A549 (cell line): Measurements from ENCODE around the gene BCAS1. TPM values are rescaled to one million over a fixed set of nuclear protein-coding genes. Genes with fewer than 3 reads are reported as not detected.

Experiments used
- ATAC-seq, 2 experiments: fragments of 200-7000 bp in 1 of 2; fragments of >200 bp in 1 of 2; cut with Nextera tagmentation in 1 of 2; cut with Tn5 transposase in 1 of 2; 3 replicates each; pipeline versions ENCODE4 v1.8.0 to v1.9.1; 2018 to 2020; ENCODE audit warnings: mild to moderate bottlenecking in 1 of 2, moderate library complexity in 1 of 2
- CTCF ChIA-PET: fragments of 300-600 bp; sonication (Branson Sonifier 250); formaldehyde crosslinking; extraction: SDS; loops from one replicate; lab custom pipeline; 2021; ENCODE audit warnings: antibody characterized with exemption, inconsistent platforms; lab: Yijun Ruan, JAX
- POLR2A ChIA-PET: fragments of 350-600 bp; formaldehyde crosslinking; extraction: SDS; loops from one replicate; lab custom pipeline; 2021; ENCODE audit warnings: antibody characterized with exemption, inconsistent platforms; lab: Yijun Ruan, JAX
- DNase-seq, 2 experiments: peaks; one replicate each; pipeline versions ENCODE4 v3.0.0 to v3.0.0-alpha.2; 2011 to 2016; ENCODE audit warnings: low read depth in 1 of 2, low spot score in 1 of 2
- FAIRE-seq: peaks from 2 replicates; lab custom pipeline; 2011; peaks lifted over from hg19 to GRCh38; lab: Jason Lieb, UNC
- H3K27ac ChIP-seq, 2 experiments: fragments of >200 bp; sonication (Bioruptor Twin); formaldehyde crosslinking; 3 replicates each; pipeline ENCODE4 v1.5.1; 2016 to 2017
- H3K4me1 ChIP-seq: fragments of >200 bp; sonication (Bioruptor Twin); formaldehyde crosslinking; 3 replicates; pipeline ENCODE4 v1.6.1; 2016
- H3K4me2 ChIP-seq: fragments of >200 bp; sonication (Bioruptor Twin); formaldehyde crosslinking; 3 replicates; pipeline ENCODE4 v1.6.1; 2016
- H3K4me3 ChIP-seq: fragments of >200 bp; sonication (Bioruptor Twin); formaldehyde crosslinking; 3 replicates; pipeline ENCODE4 v1.5.1; 2016
- H3K9me3 ChIP-seq: fragments of >200 bp; sonication (Bioruptor Twin); formaldehyde crosslinking; 3 replicates; pipeline ENCODE4 v1.6.1; 2016
- BHLHE40 ChIP-seq: IDR thresholded peaks from 2 replicates; pipeline ENCODE4 v1.6.1; 2012; ENCODE audit warnings: low read depth, low read length, inconsistent platforms
- CBX8 ChIP-seq: fragments of 200-600 bp; sonication (generic); IDR thresholded peaks from 2 replicates; pipeline ENCODE4 v1.6.1; 2016
- CHD2 ChIP-seq: fragments of 150-350 bp; IDR thresholded peaks from 2 replicates; pipeline ENCODE4 v1.6.1; 2014; ENCODE audit warnings: low read length; ENCODE audit not compliant: partially characterized antibody
- CHD4 ChIP-seq: fragments of 200-600 bp; sonication (generic); IDR thresholded peaks from 2 replicates; pipeline ENCODE4 v1.6.1; 2016; ENCODE audit warnings: antibody characterized with exemption, mild to moderate bottlenecking, borderline replicate concordance
- EHF ChIP-seq: fragments of 250-450 bp; sonication (Bioruptor Pico); IDR thresholded peaks from 2 replicates; pipeline ENCODE4 v1.5.0; 2020; ENCODE audit warnings: mild to moderate bottlenecking
- FOXS1 ChIP-seq: fragments of 250-450 bp; sonication (Bioruptor Pico); IDR thresholded peaks from 2 replicates; pipeline ENCODE4 v1.5.0; 2020; ENCODE audit warnings: mild to moderate bottlenecking, moderate library complexity
- GATA3 ChIP-seq: IDR thresholded peaks from 2 replicates; pipeline ENCODE4 v1.6.1; 2012; ENCODE audit warnings: borderline replicate concordance
- HEYL ChIP-seq: fragments of 250-450 bp; sonication (Bioruptor Pico); IDR thresholded peaks from 2 replicates; pipeline ENCODE4 v1.8.0; 2021; ENCODE audit warnings: mild to moderate bottlenecking, moderate library complexity
- HOXB13 ChIP-seq: fragments of 250-450 bp; sonication (Bioruptor Pico); IDR thresholded peaks from 2 replicates; pipeline ENCODE4 v1.5.0; 2020; ENCODE audit warnings: low read depth, mild to moderate bottlenecking, moderate library complexity
- HOXB5 ChIP-seq: fragments of 250-450 bp; sonication (Bioruptor Pico); IDR thresholded peaks from 2 replicates; pipeline ENCODE4 v1.5.0; 2020; ENCODE audit warnings: mild to moderate bottlenecking, moderate library complexity
- MAZ ChIP-seq: fragments of 150-350 bp; IDR thresholded peaks from 2 replicates; pipeline ENCODE4 v1.6.1; 2014; ENCODE audit warnings: antibody characterized with exemption, low read depth, low read length, borderline replicate concordance
- MYC ChIP-seq: IDR thresholded peaks from 2 replicates; pipeline ENCODE4 v1.6.1; 2012; ENCODE audit warnings: mild to moderate bottlenecking, inconsistent platforms, low read length, improper control_type of control experiment, borderline replicate concordance
- NR3C1 ChIP-seq: fragments of >200 bp; sonication (Bioruptor Twin); formaldehyde crosslinking; IDR thresholded peaks from 3 replicates; pipeline ENCODE4 v1.6.1; 2017
- PHF8 ChIP-seq: fragments of 200-600 bp; sonication (generic); IDR thresholded peaks from 2 replicates; pipeline ENCODE4 v1.6.1; 2016; ENCODE audit warnings: low read depth, mild to moderate bottlenecking, antibody characterized with exemption, moderate library complexity, borderline replicate concordance
- POLR2AphosphoS2 ChIP-seq: conservative IDR thresholded peaks from 2 replicates; pipeline ENCODE4 v1.6.1; 2012; ENCODE audit warnings: low read length, improper control_type of control experiment, inconsistent platforms
- TFCP2L1 ChIP-seq: fragments of 250-450 bp; sonication (Bioruptor Pico); IDR thresholded peaks from 2 replicates; pipeline ENCODE4 v1.5.0; 2021; ENCODE audit warnings: mild to moderate bottlenecking
- WGBS: methylation state at CpG from one replicate; pipeline ENCODE4 v1.1.6; 2017; ENCODE audit errors: missing lambda C conversion rate; 5-methylcytosine and 5-hydroxymethylcytosine counted together
- polyA plus RNA-seq, 4 experiments: library from polyadenylated mRNA; depleted of rRNA in 3 of 4; stranded (reverse); fragments of >200 nt; fragmentation: RNase III in 1 of 4; extraction: RNeasy Plus Mini Kit Qiagen cat#74134 plus additional on column Dnase treatment in 1 of 4; gene quantifications; 2 replicates in 3 of 4; 3 replicates in 1 of 4; pipeline ENCODE4 v1.2.3, GENCODE V29; 2011 to 2017
- TF ChIP-seq, protein P1 (sequence below): fragments of 450-650 bp; IDR thresholded peaks from 2 replicates; pipeline ENCODE4 v1.6.1; 2014; ENCODE audit warnings: antibody characterized with exemption
- TF ChIP-seq, protein P2 (sequence below): fragments of 150-350 bp; IDR thresholded peaks from 2 replicates; pipeline ENCODE4 v1.6.1; 2014; ENCODE audit warnings: low read depth, mild to moderate bottlenecking, low read length
- TF ChIP-seq, protein P3 (sequence below): fragments of >200 bp; sonication (Bioruptor Twin); formaldehyde crosslinking; IDR thresholded peaks from 3 replicates; pipeline ENCODE4 v1.5.1; 2016
- TF ChIP-seq, protein P4 (sequence below): fragments of >200 bp; sonication (Bioruptor Twin); formaldehyde crosslinking; IDR thresholded peaks from 2 replicates; pipeline ENCODE4 v1.6.1; 2016
- TF ChIP-seq, protein P5 (sequence below): IDR thresholded peaks from 2 replicates; pipeline ENCODE4 v1.6.1; 2012
- TF ChIP-seq, protein P6 (sequence below): fragments of >200 bp; sonication (Bioruptor Twin); formaldehyde crosslinking; IDR thresholded peaks from 3 replicates; pipeline ENCODE4 v1.6.1; 2016
- TF ChIP-seq, protein P7 (sequence below): fragments of 250-450 bp; sonication (Bioruptor Pico); IDR thresholded peaks from 2 replicates; pipeline ENCODE4 v1.5.0; 2020; ENCODE audit warnings: low read depth, mild to moderate bottlenecking, moderate library complexity
- TF ChIP-seq, protein P8 (sequence below): IDR thresholded peaks from 2 replicates; pipeline ENCODE4 v1.6.1; 2012; ENCODE audit warnings: low read depth, borderline replicate concordance

The BCAS1 gene
- polyA plus RNA-seq, 2 of the 4 experiments (the other 2 are of a cell fraction), result 1.4 to 3.9 TPM

DNA sequence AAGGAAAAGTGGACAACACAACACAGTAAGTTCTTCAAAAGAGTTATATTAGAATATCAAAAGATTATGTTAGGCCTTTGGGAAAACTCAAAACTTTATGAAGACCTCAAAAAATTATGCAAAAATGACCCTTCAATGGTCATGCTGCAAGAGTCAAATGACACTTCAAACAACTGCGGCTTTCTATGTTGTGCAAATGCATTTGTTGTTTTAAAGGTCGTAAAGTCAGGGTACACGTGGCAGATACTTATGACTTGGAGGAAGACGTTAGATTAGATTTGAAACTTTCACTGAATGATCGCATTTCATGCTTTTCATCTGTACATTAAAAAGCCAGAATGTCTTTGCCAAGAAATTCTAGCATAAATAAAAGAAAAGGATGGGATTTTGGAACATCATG, 31.4 kb downstream of the BCAS1 start:
- ChIA-PET POLR2A (no interaction called here), CTCF (interaction anchor here (1.5 kb wide), 1 partner anchor 23 kb away, joined by 5 read pairs; no protein-coding TSS in a partner anchor)
- no peak for ATAC-seq
- WGBS, result 59% methylated on average over 5 of the region's 5 CpGs
- H3K9me3 ChIP-seq, result no peaks in the 10 kb centered on the region
- TF ChIP-seq CHD2, result no peak
- no peak for TF ChIP-seq HOXB13
- TF ChIP-seq NR3C1, result no peak
- TF ChIP-seq, all 56 proteins: peak for 0
- Histone ChIP-seq H3K4me3 (no peak overlapping the region), H3K4me2 (no peak overlapping the region), H3K4me1 (peaks cover 4% of the 10 kb centered on the region; the same call in 1 of the 3 replicates), H3K27ac (no peak overlapping the region)
- DNase-seq, result no peak
- peak; percentile 43 for FAIRE-seq

DNA sequence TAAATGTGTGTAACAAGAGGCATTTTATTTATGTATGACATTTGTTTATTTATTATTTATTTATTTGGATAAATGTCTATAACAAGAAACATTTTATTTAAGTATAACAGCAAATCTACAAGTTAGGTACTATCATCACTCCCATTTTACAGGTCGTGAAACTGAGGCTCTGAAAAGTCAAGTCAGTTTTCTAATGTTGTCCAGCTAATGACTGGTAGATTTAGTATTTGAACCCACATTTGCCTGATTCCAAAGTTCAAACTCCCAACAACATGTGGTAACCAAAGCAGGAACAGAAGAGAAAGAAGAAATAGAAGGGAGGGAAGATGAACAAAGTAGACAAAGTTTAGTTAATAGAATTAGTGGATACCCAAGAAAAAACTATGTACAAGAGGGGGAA, 32.9 kb downstream of the BCAS1 start:
- no peak for TF ChIP-seq PHF8
- no peak for TF ChIP-seq POLR2AphosphoS2
- no peak for TF ChIP-seq MAZ
- TF ChIP-seq, protein P1, sequence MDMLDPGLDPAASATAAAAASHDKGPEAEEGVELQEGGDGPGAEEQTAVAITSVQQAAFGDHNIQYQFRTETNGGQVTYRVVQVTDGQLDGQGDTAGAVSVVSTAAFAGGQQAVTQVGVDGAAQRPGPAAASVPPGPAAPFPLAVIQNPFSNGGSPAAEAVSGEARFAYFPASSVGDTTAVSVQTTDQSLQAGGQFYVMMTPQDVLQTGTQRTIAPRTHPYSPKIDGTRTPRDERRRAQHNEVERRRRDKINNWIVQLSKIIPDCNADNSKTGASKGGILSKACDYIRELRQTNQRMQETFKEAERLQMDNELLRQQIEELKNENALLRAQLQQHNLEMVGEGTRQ, result no peak
- TF ChIP-seq, protein P2, sequence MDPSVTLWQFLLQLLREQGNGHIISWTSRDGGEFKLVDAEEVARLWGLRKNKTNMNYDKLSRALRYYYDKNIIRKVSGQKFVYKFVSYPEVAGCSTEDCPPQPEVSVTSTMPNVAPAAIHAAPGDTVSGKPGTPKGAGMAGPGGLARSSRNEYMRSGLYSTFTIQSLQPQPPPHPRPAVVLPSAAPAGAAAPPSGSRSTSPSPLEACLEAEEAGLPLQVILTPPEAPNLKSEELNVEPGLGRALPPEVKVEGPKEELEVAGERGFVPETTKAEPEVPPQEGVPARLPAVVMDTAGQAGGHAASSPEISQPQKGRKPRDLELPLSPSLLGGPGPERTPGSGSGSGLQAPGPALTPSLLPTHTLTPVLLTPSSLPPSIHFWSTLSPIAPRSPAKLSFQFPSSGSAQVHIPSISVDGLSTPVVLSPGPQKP, result no peak
- TF ChIP-seq HOXB5 (CRISPR knock-in tag), result no peak
- no peak for TF ChIP-seq CHD4
- TF ChIP-seq FOXS1 (CRISPR knock-in tag), result no peak
- no peak for TF ChIP-seq BHLHE40
- no peak for TF ChIP-seq HEYL (CRISPR knock-in tag)
- TF ChIP-seq GATA3, result no peak
- TF ChIP-seq, protein P3, sequence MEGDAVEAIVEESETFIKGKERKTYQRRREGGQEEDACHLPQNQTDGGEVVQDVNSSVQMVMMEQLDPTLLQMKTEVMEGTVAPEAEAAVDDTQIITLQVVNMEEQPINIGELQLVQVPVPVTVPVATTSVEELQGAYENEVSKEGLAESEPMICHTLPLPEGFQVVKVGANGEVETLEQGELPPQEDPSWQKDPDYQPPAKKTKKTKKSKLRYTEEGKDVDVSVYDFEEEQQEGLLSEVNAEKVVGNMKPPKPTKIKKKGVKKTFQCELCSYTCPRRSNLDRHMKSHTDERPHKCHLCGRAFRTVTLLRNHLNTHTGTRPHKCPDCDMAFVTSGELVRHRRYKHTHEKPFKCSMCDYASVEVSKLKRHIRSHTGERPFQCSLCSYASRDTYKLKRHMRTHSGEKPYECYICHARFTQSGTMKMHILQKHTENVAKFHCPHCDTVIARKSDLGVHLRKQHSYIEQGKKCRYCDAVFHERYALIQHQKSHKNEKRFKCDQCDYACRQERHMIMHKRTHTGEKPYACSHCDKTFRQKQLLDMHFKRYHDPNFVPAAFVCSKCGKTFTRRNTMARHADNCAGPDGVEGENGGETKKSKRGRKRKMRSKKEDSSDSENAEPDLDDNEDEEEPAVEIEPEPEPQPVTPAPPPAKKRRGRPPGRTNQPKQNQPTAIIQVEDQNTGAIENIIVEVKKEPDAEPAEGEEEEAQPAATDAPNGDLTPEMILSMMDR, result no peak
- TF ChIP-seq, protein P4, sequence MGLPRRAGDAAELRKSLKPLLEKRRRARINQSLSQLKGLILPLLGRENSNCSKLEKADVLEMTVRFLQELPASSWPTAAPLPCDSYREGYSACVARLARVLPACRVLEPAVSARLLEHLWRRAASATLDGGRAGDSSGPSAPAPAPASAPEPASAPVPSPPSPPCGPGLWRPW, result no peak
- TF ChIP-seq TFCP2L1, result no peak
- TF ChIP-seq, protein P5, sequence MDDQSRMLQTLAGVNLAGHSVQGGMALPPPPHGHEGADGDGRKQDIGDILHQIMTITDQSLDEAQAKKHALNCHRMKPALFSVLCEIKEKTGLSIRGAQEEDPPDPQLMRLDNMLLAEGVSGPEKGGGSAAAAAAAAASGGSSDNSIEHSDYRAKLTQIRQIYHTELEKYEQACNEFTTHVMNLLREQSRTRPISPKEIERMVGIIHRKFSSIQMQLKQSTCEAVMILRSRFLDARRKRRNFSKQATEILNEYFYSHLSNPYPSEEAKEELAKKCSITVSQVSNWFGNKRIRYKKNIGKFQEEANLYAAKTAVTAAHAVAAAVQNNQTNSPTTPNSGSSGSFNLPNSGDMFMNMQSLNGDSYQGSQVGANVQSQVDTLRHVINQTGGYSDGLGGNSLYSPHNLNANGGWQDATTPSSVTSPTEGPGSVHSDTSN, result no peak
- no peak for TF ChIP-seq MYC
- H3K4me3 ChIP-seq, result no peak overlapping the region
- H3K4me1 ChIP-seq, result no peaks in the 10 kb centered on the region
- H3K9me3 ChIP-seq, result peaks cover 6% of the 10 kb centered on the region; the same call in 1 of the 3 replicates
- POLR2A ChIA-PET, result no interaction called here
- no peak for FAIRE-seq
- no peak overlapping the region for H3K4me2 ChIP-seq
- no peak for ATAC-seq
- no peak overlapping the region for H3K27ac ChIP-seq
- DNase-seq, result no peak
- CTCF ChIA-PET, result interaction anchor here (0.6 to 0.9 kb wide), 3 partner anchors 25 to 379 kb away, joined by 3 read pairs; no protein-coding TSS in a partner anchor
- 0% methylated on average over 1 of the region's 1 CpG for WGBS

DNA sequence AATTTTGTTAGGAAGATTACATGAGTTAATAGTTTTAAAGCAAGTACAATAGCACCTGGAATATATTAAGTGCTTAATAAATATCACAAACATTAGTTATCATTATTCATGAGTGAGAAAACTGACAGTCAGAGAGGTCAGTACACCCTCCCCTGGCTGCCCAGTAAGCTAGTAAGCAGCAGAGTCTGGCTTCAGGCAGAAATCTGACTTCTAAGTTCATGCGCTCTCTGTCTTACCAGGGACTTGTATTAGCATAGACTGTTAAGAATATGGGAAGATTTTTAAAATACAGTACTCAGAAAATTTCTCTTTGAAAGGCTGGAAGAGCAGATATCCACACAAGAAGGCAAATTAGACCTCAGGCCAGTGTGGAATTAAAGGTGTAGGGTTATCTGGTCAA, 40.8 kb downstream of the BCAS1 start:
- POLR2A ChIA-PET, result no interaction called here
- no peak for DNase-seq
- TF ChIP-seq EHF (CRISPR knock-in tag) (no peak), HEYL (CRISPR knock-in tag) (no peak), NR3C1 (no peak), CBX8 (no peak), CHD4 (no peak), TFCP2L1 (no peak)
- TF ChIP-seq, protein P4, result no peak
- TF ChIP-seq, protein P1, result no peak
- TF ChIP-seq, protein P6, sequence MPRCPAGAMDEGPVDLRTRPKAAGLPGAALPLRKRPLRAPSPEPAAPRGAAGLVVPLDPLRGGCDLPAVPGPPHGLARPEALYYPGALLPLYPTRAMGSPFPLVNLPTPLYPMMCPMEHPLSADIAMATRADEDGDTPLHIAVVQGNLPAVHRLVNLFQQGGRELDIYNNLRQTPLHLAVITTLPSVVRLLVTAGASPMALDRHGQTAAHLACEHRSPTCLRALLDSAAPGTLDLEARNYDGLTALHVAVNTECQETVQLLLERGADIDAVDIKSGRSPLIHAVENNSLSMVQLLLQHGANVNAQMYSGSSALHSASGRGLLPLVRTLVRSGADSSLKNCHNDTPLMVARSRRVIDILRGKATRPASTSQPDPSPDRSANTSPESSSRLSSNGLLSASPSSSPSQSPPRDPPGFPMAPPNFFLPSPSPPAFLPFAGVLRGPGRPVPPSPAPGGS, result no peak
- TF ChIP-seq, protein P7, sequence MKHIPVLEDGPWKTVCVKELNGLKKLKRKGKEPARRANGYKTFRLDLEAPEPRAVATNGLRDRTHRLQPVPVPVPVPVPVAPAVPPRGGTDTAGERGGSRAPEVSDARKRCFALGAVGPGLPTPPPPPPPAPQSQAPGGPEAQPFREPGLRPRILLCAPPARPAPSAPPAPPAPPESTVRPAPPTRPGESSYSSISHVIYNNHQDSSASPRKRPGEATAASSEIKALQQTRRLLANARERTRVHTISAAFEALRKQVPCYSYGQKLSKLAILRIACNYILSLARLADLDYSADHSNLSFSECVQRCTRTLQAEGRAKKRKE (CRISPR knock-in tag), result no peak
- TF ChIP-seq, protein P8, sequence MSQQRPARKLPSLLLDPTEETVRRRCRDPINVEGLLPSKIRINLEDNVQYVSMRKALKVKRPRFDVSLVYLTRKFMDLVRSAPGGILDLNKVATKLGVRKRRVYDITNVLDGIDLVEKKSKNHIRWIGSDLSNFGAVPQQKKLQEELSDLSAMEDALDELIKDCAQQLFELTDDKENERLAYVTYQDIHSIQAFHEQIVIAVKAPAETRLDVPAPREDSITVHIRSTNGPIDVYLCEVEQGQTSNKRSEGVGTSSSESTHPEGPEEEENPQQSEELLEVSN, result no peak

More for the DNA sequence above, 40.8 kb downstream of the BCAS1 start:
- FAIRE-seq (no peak), ATAC-seq (no peak)
- H3K4me2 ChIP-seq, result no peak overlapping the region
- no peaks in the 10 kb centered on the region for H3K4me1 ChIP-seq
- peaks cover 6% of the 10 kb centered on the region; the same call in 1 of the 3 replicates for H3K9me3 ChIP-seq
- 97% methylated on average over 1 of the region's 1 CpG for WGBS
- CTCF ChIA-PET, result interaction anchor here (1.5 kb wide), 1 partner anchor 11 kb away, joined by 5 read pairs; no protein-coding TSS in a partner anchor
- H3K27ac ChIP-seq, result no peak overlapping the region
- no peak overlapping the region for H3K4me3 ChIP-seq
